SH-SY5Y (cell line): Measurements from ENCODE around the gene NCKIPSD.

Experiments used
- GATA2 ChIP-seq: IDR thresholded peaks from 2 replicates; pipeline ENCODE4 v1.6.1; 2011; ENCODE audit warnings: mild to moderate bottlenecking, low read depth, low read length
- GATA3 ChIP-seq: IDR thresholded peaks from 2 replicates; pipeline ENCODE4 v1.6.1; 2011; ENCODE audit warnings: low read depth, mild to moderate bottlenecking, low read length, moderate library complexity

GRCh38 chr3:48624767-48625166, 60.9 kb downstream of the NCKIPSD start:
- TF ChIP-seq GATA3, result no peak
- TF ChIP-seq GATA2, result no peak
